SK-N-SH treated with all-trans-retinoic acid at 6 μM for 48 hours (cell line): ENCODE measurements around the gene GGTLC3.
"Not testable (repeated sequence)": the region's sequence is repeated elsewhere in the genome, so short reads cannot be mapped to it uniquely, and the experiment has no call there.

Experiments used
- ARNTL ChIP-seq: fragments of 450-650 bp; formaldehyde crosslinking; IDR thresholded peaks from 2 replicates; pipeline ENCODE4 v1.5.0; 2020; ENCODE audit warnings: low read depth, mild to moderate bottlenecking, moderate library complexity, borderline replicate concordance
- RARB ChIP-seq: fragments of 250-450 bp; sonication (Bioruptor Pico); IDR thresholded peaks from 2 replicates; pipeline ENCODE4 v1.8.0; 2021; ENCODE audit warnings: mild to moderate bottlenecking, moderate library complexity
- ZC3H10 ChIP-seq: fragments of 250-450 bp; sonication (Bioruptor Pico); IDR thresholded peaks from 2 replicates; pipeline ENCODE4 v1.5.1; 2021; ENCODE audit warnings: mild to moderate bottlenecking, moderate library complexity
- ZFP30 ChIP-seq: fragments of 450-650 bp; formaldehyde crosslinking; IDR thresholded peaks from 2 replicates; pipeline ENCODE4 v1.5.0; 2022; ENCODE audit warnings: mild to moderate bottlenecking, moderate library complexity

DNA sequence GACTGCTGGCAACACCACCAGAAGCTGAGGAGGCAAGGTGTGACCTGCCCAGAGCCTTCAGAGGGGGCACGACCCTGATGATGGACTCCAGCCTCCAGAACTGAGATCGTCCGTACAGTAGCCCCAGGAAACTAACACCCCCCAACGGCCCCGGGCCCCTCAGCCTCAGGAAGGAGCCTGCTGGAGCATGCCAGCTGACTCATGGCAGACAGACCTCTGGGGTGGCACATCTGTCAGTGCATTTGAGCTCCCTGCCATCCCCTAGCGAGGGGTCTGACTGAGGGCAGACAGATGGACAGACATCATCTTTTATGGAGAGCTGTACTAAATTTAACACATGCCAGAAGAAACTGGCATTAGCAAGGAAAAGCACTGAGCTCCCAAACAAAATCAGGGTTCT, 22.0 kb upstream of the GGTLC3 start:
- not testable (repeated sequence) for TF ChIP-seq ZFP30 (CRISPR knock-in tag); ARNTL (CRISPR knock-in tag); ZC3H10 (CRISPR knock-in tag); RARB
